HG03442 (cell line): Measurements from ENCODE around the gene DNAH7.
"Not testable (repeated sequence)": the region's sequence is repeated elsewhere in the genome, so short reads cannot be mapped to it uniquely, and the experiment has no call there.

Experiments used
- ATAC-seq: cut with Tn5 transposase; IDR thresholded peaks from one replicate; pipeline ENCODE4 v1.9.1; 2021; ENCODE audit warnings: mild to moderate bottlenecking, moderate library complexity; ENCODE audit not compliant: unreplicated experiment

DNAH7 gene

GRCh38 chr2:195984923-195985726, 83.5 kb downstream of the DNAH7 start:
- no peak for ATAC-seq

GRCh38 chr2:195967336-195967735, 101.3 kb downstream of the DNAH7 start:
- ATAC-seq, result no peak

- ATAC-seq, result peak; percentile 94
Measured at GRCh38 chr2:195961873-195962272, 106.8 kb downstream of the DNAH7 start.

GRCh38 chr2:195959341-195959740, 109.3 kb downstream of the DNAH7 start:
- no peak for ATAC-seq

GRCh38 chr2:195956725-195957124, 111.9 kb downstream of the DNAH7 start:
- no peak for ATAC-seq

- no peak for ATAC-seq
Measured at GRCh38 chr2:195945056-195945455, 123.6 kb downstream of the DNAH7 start.

GRCh38 chr2:195937176-195937575, 131.5 kb downstream of the DNAH7 start:
- no peak for ATAC-seq

GRCh38 chr2:195934484-195934883, 134.2 kb downstream of the DNAH7 start:
- no peak for ATAC-seq

- no peak for ATAC-seq
Measured at GRCh38 chr2:195929531-195929930, 139.1 kb downstream of the DNAH7 start.

- ATAC-seq, result no peak
Measured at GRCh38 chr2:195925120-195925519, 143.5 kb downstream of the DNAH7 start.

- ATAC-seq, result no peak
Measured at GRCh38 chr2:195923889-195924288, 144.7 kb downstream of the DNAH7 start.

GRCh38 chr2:195917021-195917600, 151.5 kb downstream of the DNAH7 start:
- ATAC-seq, result not testable (repeated sequence)

- ATAC-seq, result no peak
Measured at GRCh38 chr2:195912079-195912478, 156.6 kb downstream of the DNAH7 start.

GRCh38 chr2:195910570-195910969, 158.1 kb downstream of the DNAH7 start:
- ATAC-seq, result no peak

- ATAC-seq, result no peak
Measured at GRCh38 chr2:195909926-195910325, 158.7 kb downstream of the DNAH7 start.

GRCh38 chr2:195907474-195907873, 161.2 kb downstream of the DNAH7 start:
- ATAC-seq, result no peak

GRCh38 chr2:195903956-195904355, 164.7 kb downstream of the DNAH7 start:
- no peak for ATAC-seq

- ATAC-seq, result no peak
Measured at GRCh38 chr2:195902857-195903256, 165.8 kb downstream of the DNAH7 start.

- ATAC-seq, result no peak
Measured at GRCh38 chr2:195899226-195899625, 169.4 kb downstream of the DNAH7 start.

GRCh38 chr2:195898505-195899191, 170.0 kb downstream of the DNAH7 start:
- ATAC-seq, result no peak

GRCh38 chr2:195891081-195891480, 177.6 kb downstream of the DNAH7 start:
- no peak for ATAC-seq

- ATAC-seq, result no peak
Measured at GRCh38 chr2:195879153-195879552, 189.5 kb downstream of the DNAH7 start.
